ENCODE data around the gene RASL11B.

DNA sequence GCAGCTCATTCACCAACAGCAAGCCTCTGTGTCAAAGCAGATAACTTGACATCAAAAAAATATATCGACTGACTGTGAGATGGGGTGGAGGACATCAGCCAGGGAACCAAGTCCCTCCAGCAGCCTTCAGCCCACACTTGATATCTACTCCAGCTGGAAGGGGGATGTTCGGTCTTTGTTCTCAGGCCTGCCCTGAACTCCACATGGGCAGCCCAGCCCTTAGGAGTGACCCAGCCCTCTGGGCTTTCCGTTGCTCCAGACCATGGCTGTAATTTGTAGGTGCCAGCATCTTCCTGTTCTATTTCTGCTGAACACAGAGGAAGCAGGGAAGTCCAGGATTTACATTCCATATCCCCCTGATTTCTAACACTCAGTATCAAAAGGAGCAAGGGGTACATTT is 17.4 kb downstream of the RASL11B start:
- TF ChIP-seq, protein P1, sequence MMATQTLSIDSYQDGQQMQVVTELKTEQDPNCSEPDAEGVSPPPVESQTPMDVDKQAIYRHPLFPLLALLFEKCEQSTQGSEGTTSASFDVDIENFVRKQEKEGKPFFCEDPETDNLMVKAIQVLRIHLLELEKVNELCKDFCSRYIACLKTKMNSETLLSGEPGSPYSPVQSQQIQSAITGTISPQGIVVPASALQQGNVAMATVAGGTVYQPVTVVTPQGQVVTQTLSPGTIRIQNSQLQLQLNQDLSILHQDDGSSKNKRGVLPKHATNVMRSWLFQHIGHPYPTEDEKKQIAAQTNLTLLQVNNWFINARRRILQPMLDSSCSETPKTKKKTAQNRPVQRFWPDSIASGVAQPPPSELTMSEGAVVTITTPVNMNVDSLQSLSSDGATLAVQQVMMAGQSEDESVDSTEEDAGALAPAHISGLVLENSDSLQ (IDR thresholded peaks at IDR 0.05), result no peak
- no peak for TF ChIP-seq BHLHE40 (IDR thresholded peaks at IDR 0.05; ENCODE audit: borderline replicate concordance)
- TF ChIP-seq FOXA1 (IDR thresholded peaks at IDR 0.05), result no peak
- TF ChIP-seq LEF1 (IDR thresholded peaks at IDR 0.05; ENCODE audit: borderline replicate concordance), result no peak
- no peak for TF ChIP-seq SP1 (IDR thresholded peaks at IDR 0.05)
- TF ChIP-seq TARDBP (IDR thresholded peaks at IDR 0.05), result no peak
- TF ChIP-seq ARNT (IDR thresholded peaks at IDR 0.05), result no peak
- no peak for TF ChIP-seq SUZ12 (IDR thresholded peaks at IDR 0.05)
- no peak for TF ChIP-seq FOXM1 (IDR thresholded peaks at IDR 0.05; ENCODE audit: borderline replicate concordance)
- TF ChIP-seq FOXK2 (IDR thresholded peaks at IDR 0.05), result no peak
- no peak for TF ChIP-seq CTBP1 (IDR thresholded peaks at IDR 0.05; ENCODE audit: borderline replicate concordance)
